Measurements from ENCODE around the gene MYO1D.

MYO1D gene

GRCh38 chr17:32445971-32446370, 431.0 kb downstream of the MYO1D start:
- DNase-seq, result no peak

GRCh38 chr17:32445497-32445896, 431.4 kb downstream of the MYO1D start:
- DNase-seq, result no peak

- DNase-seq, result no peak
These were observed 431.9 kb downstream of the MYO1D start for GRCh38 chr17:32445074-32445415.

GRCh38 chr17:32444301-32445073, 432.4 kb downstream of the MYO1D start, which contains the start of gene PSMD11:
TSS of gene PSMD11 (plus strand) at chr17:32444510. CDS start at chr17:32444524, 14 bp downstream.
- DNase-seq, result peak; percentile 98

- no peak for DNase-seq
These were observed 433.1 kb downstream of the MYO1D start for GRCh38 chr17:32443827-32444300.

All from right hindlimb (tissue), 1 donor.